NCI-H510A (cell line): Measurements from ENCODE around the gene MOB4.
"Not testable (repeated sequence)": the region's sequence is repeated elsewhere in the genome, so short reads cannot be mapped to it uniquely, and the experiment has no call there.

Experiments
- DNase-seq: peaks from one replicate; lab custom pipeline; 2025; lab: John Stamatoyannopoulos, UW

MOB4 gene

GRCh38 chr2:197515739-197516392, at the start of gene MOB4:
Gene MOB4, plus strand, starts transcription at chr2:197516066. Its CDS starts 21 bp downstream, at chr2:197516087.
- DNase-seq: peak; percentile 91

- no peak for DNase-seq
These were observed 43.7 kb upstream of the MOB4 start for GRCh38 chr2:197472166-197472565.

DNA sequence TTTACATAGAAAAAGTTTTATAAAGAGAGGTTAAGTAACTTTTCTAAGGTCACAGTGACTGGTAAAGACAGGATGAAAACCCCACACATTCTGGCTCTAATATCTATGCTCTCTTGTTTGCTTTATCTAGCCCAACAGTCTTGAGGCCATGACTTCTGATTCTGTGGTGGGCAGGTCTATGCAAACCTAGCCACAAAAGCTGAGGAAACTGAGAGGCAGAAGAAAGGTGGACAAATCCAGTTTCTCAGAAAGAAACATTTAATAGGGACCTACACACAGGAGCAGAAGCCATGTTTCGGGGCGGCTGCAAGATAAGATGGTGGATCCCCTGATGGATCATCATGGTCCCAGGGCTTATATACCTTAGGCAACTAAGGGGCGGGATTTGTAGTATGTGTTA, 38.1 kb upstream of the MOB4 start:
- DNase-seq: no peak

DNA sequence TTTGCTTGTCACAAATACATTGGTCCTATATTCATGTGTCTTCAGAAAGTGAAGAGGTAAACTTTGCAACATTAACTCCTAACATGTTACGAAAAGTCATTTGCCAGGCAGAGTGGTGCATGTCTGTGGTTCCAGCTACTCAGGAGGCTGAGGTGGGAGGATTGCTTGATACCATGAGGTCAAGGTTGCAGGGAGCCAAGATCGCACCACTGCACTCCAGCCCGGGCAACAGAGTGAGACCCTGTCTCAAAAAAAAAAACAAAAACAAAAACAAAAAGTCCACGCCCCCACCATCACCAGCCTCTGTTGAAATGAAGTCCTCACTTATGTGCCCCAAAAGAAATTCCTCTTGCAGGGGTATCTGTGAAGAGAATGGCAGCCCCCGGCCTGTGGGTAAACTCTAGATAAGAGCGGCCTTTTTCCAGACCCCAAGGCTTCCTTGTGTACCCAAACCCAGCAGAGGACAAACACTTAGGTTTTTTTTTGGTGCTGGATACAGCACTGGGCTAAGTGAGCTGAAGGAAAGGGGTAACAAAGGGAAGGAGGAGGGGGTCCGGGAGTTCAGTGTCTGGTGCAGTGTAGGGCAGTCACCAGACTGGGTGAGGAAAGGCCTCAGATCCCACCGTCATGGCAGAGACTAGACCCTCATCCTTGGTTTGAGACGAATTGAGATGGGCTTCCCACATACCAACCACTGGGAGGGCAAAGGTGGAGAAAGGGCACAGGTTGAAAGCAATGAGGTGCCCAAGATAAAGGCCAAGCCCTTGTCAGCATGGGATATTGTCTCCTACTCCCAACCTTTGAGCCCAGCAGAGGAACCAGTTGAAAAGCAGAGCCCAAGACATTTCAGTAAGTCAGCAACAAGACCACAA, 35.5 kb upstream of the MOB4 start:
- no peak for DNase-seq

GRCh38 chr2:197484248-197484647, 31.6 kb upstream of the MOB4 start:
- not testable (repeated sequence) for DNase-seq

- no peak for DNase-seq
These were observed 29.7 kb upstream of the MOB4 start for GRCh38 chr2:197486175-197486574.

DNA sequence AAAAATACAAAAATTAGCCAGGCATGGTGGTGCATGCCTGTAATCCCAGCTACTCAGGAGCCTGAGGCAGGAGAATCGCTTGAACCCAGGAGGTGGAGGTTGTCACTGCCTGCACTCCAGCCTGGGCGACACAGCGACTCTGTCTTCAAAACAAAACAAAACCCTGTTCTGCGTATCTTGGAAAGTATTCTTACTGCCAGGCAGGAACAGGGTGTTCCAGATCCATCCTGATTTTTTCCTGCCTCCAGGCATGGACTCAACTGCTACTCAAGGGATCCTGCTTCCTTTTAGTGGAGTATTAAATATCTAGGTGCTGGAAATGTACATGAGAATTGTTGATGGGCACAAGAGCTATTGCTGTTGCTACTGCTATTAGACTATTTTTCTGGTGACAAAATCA, 28.5 kb upstream of the MOB4 start:
- DNase-seq: no peak

GRCh38 chr2:197495433-197496134, 20.3 kb upstream of the MOB4 start:
- no peak for DNase-seq

DNA sequence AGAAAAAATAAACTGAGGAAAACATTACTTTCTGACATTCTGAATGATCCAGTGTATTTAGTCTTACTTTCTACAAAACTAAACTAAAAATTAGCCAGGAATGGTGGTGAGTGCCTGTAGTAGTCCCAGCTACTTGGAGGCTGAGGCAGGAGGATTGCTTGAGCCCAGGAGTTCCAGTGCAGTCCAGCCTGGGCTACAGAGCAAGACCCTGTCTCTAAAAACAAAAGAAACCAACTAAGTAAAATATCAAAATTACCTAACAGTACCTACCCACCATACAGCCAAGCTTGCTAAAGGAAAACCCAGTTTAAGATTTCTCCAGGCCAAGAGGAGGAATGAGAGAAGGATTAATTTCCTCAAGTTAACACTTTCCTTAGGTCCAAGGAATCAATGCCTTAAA, 19.2 kb upstream of the MOB4 start:
- DNase-seq: no peak

DNA sequence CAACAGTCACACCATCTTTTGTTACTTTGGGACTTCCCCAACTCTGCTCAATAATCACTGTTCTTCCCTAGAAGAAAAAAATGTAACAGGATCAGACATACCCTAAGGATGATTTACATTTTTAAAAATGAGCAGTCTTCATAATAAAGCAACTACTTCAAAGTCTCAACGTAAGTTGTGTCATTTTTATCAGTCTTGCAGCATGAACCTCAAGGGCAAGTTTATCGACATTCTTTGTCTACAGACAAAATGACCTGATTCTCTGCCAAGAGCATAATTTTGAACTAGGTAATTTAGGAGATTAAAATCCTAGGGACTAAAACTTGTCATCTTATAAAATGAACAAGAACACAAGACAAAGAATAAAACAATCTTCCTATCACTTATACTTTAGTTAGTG, 18.5 kb upstream of the MOB4 start:
- no peak for DNase-seq

- no peak for DNase-seq
These were observed 17.5 kb upstream of the MOB4 start for GRCh38 chr2:197498235-197498936.

DNA sequence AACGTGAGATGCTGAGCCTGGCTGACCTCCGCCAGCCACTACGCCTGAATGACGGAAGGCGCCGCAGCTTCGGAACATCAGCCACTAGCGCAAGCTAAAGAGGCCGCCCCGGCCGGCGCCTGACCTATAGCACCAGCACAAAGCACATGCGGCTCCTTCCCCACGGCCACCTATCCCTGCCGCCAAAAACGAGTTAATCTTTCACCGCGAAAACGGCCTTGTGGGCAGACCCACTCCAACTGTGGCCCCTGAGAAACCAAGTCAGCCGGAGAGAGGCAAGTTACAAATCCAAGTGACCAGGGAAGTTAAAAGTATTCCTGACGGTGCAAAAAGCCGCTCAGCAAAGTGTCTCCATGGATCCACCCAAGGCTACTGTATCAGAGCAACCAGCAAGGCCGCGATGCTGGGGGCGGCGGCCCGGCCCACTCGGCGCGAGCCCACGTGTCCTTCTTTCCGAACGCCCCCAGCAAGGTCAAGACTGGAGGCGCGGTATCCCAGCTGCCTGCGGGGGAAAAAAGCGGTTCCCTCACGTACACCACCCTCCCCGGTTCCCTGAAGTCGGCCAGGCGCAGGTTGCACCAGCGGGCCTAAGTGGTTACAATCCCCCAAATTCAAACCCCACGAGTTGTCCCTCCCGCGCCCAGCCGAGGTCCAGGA, 16.8 kb upstream of the MOB4 start:
- DNase-seq: peak; percentile 29

DNA sequence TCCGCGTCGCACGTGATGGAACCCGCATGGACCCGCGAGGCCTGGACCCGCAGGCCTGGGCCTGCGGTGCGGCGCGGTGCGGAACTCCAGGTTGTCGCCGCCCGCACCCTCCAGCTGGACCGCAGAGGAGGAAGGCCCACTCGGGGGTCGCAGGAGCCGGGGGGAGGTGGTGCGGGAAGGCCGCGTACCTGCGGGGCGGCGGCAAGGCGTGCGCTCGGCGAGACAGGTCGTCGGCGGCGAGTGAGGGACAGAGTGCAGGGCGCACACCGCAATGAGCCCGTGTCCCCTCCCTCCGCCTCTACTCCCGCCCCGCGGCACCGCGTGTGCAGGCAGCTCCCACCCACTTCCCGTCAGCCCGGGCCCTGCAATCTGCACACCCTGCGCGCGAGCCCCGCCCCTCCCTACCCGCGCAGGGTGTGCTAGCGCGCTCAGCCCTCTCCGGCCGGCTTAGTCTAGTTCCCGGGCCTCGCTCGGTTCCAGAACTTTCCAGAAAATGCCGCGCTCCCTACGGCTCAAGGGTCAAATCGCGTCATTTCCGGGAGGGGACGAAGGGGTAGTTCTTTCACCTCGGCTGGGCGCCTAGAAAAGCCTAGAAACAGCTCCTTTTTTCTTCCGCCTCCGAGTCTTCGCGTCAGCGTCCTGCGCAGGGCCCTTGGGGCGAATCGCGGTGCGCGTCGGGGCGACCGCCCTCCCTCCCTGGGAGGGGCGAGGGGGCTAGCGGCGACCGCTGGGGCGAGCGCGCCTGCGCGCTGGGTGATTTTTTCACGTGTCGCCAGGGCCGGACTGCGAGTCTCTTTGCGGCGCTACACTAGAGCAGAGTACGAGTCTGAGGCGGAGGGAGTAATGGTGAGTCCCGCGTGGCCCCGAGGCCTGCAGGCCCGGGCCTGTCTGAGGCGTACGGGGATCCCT, 16.0 kb upstream of the MOB4 start, which contains the start of the genes HSPD1 and HSPE1:
TSS of gene HSPD1 (minus strand) at position 247 of the 909 bp plus-strand sequence. CDS start 992 bp downstream, outside the sequence.
TSS of gene HSPE1 (plus strand) at position 786 of the 909 bp plus-strand sequence. CDS start at position 844, 58 bp downstream.
- peak; percentile 98 for DNase-seq

GRCh38 chr2:197500503-197501131, 15.2 kb upstream of the MOB4 start:
- DNase-seq: peak; percentile 41

- no peak for DNase-seq
These were observed 13.7 kb upstream of the MOB4 start for GRCh38 chr2:197502201-197502600.

DNA sequence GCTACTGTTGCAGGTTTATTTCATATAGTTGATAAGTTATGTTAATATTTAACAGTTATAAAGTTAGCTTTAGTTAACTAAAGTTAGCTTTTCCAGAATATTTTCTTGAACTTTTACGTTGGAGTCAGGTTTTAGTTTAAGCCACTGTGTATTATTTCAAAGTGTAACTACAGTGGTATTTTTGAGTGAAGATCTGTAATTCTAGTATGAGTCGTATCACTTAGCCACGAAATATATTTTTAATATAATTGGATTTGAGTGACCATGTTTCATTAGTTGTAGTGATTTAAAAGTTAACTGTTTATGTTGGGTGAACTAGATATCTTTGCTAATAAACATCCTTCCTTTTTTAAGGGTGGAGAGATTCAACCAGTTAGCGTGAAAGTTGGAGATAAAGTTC, 13.2 kb upstream of the MOB4 start:
- DNase-seq: no peak

DNA sequence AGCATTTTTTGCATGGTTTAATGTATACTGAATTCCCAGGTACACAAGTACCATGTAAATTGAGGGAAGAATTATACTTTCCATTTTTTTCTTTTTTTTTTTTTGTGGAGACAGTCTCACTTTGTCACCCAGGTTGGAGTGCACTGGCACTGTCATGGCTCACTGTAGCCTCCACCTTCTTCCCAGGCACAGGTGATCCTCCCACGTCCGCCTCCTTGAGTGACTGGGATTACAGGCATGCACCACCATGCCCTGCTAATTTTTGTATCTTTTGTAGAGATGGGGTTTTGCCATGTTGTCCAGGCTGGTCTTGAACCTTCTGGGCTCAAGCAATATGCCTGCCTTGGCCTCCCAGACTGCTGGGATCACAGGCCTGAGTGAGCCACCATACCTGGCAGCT, 11.9 kb upstream of the MOB4 start:
- DNase-seq: no peak

- no peak for DNase-seq
These were observed 11.4 kb upstream of the MOB4 start for GRCh38 chr2:197504512-197504911.

GRCh38 chr2:197506658-197507057, 9.2 kb upstream of the MOB4 start:
- DNase-seq: no peak

GRCh38 chr2:197513915-197514314, 2.0 kb upstream of the MOB4 start:
- DNase-seq: no peak
